K562 (cell line): ENCODE measurements around the gene PAPOLB. TPM values are rescaled to one million over a fixed set of nuclear protein-coding genes. Genes with fewer than 3 reads are reported as not detected.

ENCODE experiments used
- ATAC-seq: fragments of 200-7000 bp; cut with Tn5 transposase; 3 replicates; pipeline ENCODE4 v1.9.1; 2020; ENCODE audit warnings: moderate library complexity
- BruUV-seq: library from RNA; stranded (reverse); fragments of 400-500 nt; replicated peaks from 2 replicates; lab custom pipeline; 2021; lab: Mats Ljungman, UMichigan
- CTCF ChIA-PET: fragments of 300-600 bp; formaldehyde crosslinking; extraction: SDS; loops from one replicate; lab custom pipeline; 2021; ENCODE audit warnings: low intra/inter-chr PET ratio; lab: Yijun Ruan, JAX
- POLR2A ChIA-PET: fragments of 300-600, 350-650 bp; sonication (Branson Sonifier 250); formaldehyde crosslinking; extraction: SDS; loops from one replicate; lab custom pipeline; 2021; ENCODE audit warnings: antibody characterized with exemption, inconsistent platforms; lab: Yijun Ruan, JAX
- DNase-seq, 4 experiments: peaks; one replicate each; pipeline versions ENCODE4 v3.0.0 to v3.0.0-alpha.2; 2011 to 2018; ENCODE audit warnings: low spot score in 3 of 4, mixed read lengths in 3 of 4; ENCODE audit errors: extremely low read depth in 1 of 4
- FAIRE-seq: peaks from 2 replicates; lab custom pipeline; 2011; peaks lifted over from hg19 to GRCh38; lab: Jason Lieb, UNC
- H2AFZ ChIP-seq: 2 replicates; pipeline ENCODE4 v1.6.0; 2011; ENCODE audit warnings: low read depth, low read length, control low read depth, inconsistent platforms
- H3K27ac ChIP-seq: fragments of 200-600 bp; 3 replicates; pipeline ENCODE4 v1.8.0; 2011; ENCODE audit warnings: low read depth, mild to moderate bottlenecking, control low read depth, inconsistent platforms, low read length, moderate library complexity, mixed read lengths; ENCODE audit errors: extremely low read depth
- H3K27me3 ChIP-seq, 2 experiments: fragments of 300-600 bp in 1 of 2; 2 replicates in 1 of 2; 3 replicates in 1 of 2; pipeline versions ENCODE4 v1.6.0 to v1.8.0; 2011; ENCODE audit warnings: inconsistent platforms in 2 of 2, low read length in 2 of 2, mild to moderate bottlenecking in 1 of 2, mixed read lengths in 1 of 2, moderate library complexity in 1 of 2; ENCODE audit not compliant: control insufficient read depth in 2 of 2, insufficient read depth in 2 of 2
- H3K36me3 ChIP-seq: fragments of 300-600 bp; 3 replicates; pipeline ENCODE4 v1.8.0; 2011; ENCODE audit warnings: mild to moderate bottlenecking, low read length, inconsistent platforms; ENCODE audit not compliant: control insufficient read depth, insufficient read depth
- H3K4me1 ChIP-seq, 2 experiments: fragments of 200-600 bp in 1 of 2; replicated peaks in 1 of 2; 2 replicates in 1 of 2; 3 replicates in 1 of 2; pipeline versions ENCODE4 v1.5.1 to v1.8.0; 2011; ENCODE audit warnings: inconsistent platforms in 2 of 2, low read length in 2 of 2, mild to moderate bottlenecking in 1 of 2, mixed read lengths in 1 of 2, moderate library complexity in 1 of 2; ENCODE audit not compliant: control insufficient read depth in 2 of 2, insufficient read depth in 2 of 2
- H3K4me2 ChIP-seq: 2 replicates; pipeline ENCODE4 v1.6.1; 2011; ENCODE audit warnings: low read length, control low read depth, inconsistent platforms, mixed read lengths; ENCODE audit not compliant: insufficient read depth
- H3K4me3 ChIP-seq: fragments of 200-600 bp; sonication (generic), shearing (Covaris generic); 2 replicates; pipeline ENCODE4 v1.5.1; 2016; ENCODE audit warnings: control low read depth, inconsistent platforms
- H3K79me2 ChIP-seq: fragments of 200-600 bp; 3 replicates; pipeline ENCODE4 v1.8.0; 2011; ENCODE audit warnings: low read length, inconsistent platforms; ENCODE audit not compliant: control insufficient read depth, insufficient read depth
- H3K9ac ChIP-seq, 2 experiments: 2 replicates each; pipeline versions ENCODE4 v1.6.0 to v1.6.1; 2011; ENCODE audit warnings: low read depth in 2 of 2, low read length in 2 of 2, control low read depth in 1 of 2, inconsistent platforms in 1 of 2, mild to moderate bottlenecking in 1 of 2, mixed read lengths in 1 of 2; ENCODE audit not compliant: insufficient read depth in 1 of 2
- H3K9me1 ChIP-seq: one replicate; pipeline ENCODE4 v1.6.0; 2011; ENCODE audit warnings: inconsistent platforms, mild to moderate bottlenecking, low read length, moderate library complexity; ENCODE audit not compliant: control insufficient read depth, insufficient read depth
- H3K9me3 ChIP-seq: replicated peaks from 2 replicates; pipeline ENCODE4 v1.5.1; 2011; ENCODE audit warnings: low read depth, low read length, inconsistent platforms; ENCODE audit not compliant: control insufficient read depth, insufficient read depth
- H4K20me1 ChIP-seq: replicated peaks from 2 replicates; pipeline ENCODE4 v1.6.1; 2011; ENCODE audit warnings: low read length, inconsistent platforms, mixed read lengths; ENCODE audit not compliant: control insufficient read depth, insufficient read depth
- CXXC5 ChIP-seq: fragments of 250-450 bp; sonication (Bioruptor Pico); IDR thresholded peaks from 2 replicates; pipeline ENCODE4 v1.8.0; 2022; ENCODE audit warnings: inconsistent platforms, mild to moderate bottlenecking, moderate library complexity
- MAFK ChIP-seq: IDR thresholded peaks from 2 replicates; pipeline ENCODE4 v1.6.1; 2011; ENCODE audit warnings: low read length, improper control_type of control experiment
- PCBP1 ChIP-seq: fragments of 200-400 bp; formaldehyde crosslinking; IDR thresholded peaks from 2 replicates; pipeline ENCODE4 v1.6.1; 2018; ENCODE audit warnings: mild to moderate bottlenecking, low read depth, low read length; ENCODE audit not compliant: poor library complexity, severe bottlenecking
- PML ChIP-seq: IDR thresholded peaks from 2 replicates; pipeline ENCODE4 v1.6.1; 2012; ENCODE audit warnings: low read length, inconsistent platforms
- POLR2A ChIP-seq: fragments of 450-650 bp; conservative IDR thresholded peaks from 2 replicates; pipeline ENCODE4 v1.6.1; 2016
- SREBF1 ChIP-seq: fragments of 150-350 bp; IDR thresholded peaks from 2 replicates; pipeline ENCODE4 v1.6.1; 2014; ENCODE audit warnings: antibody characterized with exemption, low read depth, low read length, borderline replicate concordance
- ZNF121 ChIP-seq: sonication (generic); formaldehyde crosslinking; conservative IDR thresholded peaks from 2 replicates; pipeline ENCODE4 v1.8.0; 2022; ENCODE audit warnings: missing genetic modification reagents
- ZNF174 ChIP-seq: fragments of 250-450 bp; sonication (Bioruptor Pico); IDR thresholded peaks from 2 replicates; pipeline ENCODE4 v1.4.0; 2020; ENCODE audit warnings: mild to moderate bottlenecking
- ZNF253 ChIP-seq: fragments of 250-450 bp; sonication (Bioruptor Pico); conservative IDR thresholded peaks from 2 replicates; pipeline ENCODE4 v1.6.1; 2021; ENCODE audit warnings: mild to moderate bottlenecking
- whole genome bisulfite sequencing: fragments of 100-300 bp; shearing (Covaris generic); methylation state at CpG from one replicate; pipeline ENCODE4 v1.1.6; 2016; ENCODE audit warnings: low coverage, mixed read lengths; ENCODE audit not compliant: insufficient coverage; ENCODE audit errors: missing lambda C conversion rate; 5-methylcytosine and 5-hydroxymethylcytosine counted together
- in situ Hi-C: fragments of 300-500 bp; cut with MboI; formaldehyde crosslinking; loops from 4 replicates; pipeline ENCODE4 v1.15.0; 2018; ENCODE audit warnings: inconsistent platforms, mixed read lengths
- intact Hi-C: fragments of 100-400 bp; cut with micrococcal nuclease; formaldehyde crosslinking; loops from 2 replicates; pipeline ENCODE4 v1.14.2; 2022
- polyA plus RNA-seq, 8 experiments: library from polyadenylated mRNA; depleted of rRNA in 4 of 8; stranded (reverse) in 5 of 8; unstranded in 3 of 8; fragments of >200 nt; fragmentation: Nextera tagmentation in 2 of 8; fragmentation: Illumina TruSeq in 1 of 8; extraction: Ambion mirVana in 2 of 8; extraction: Trizol in 1 of 8; gene quantifications; 2 replicates each; pipeline versions ENCODE4 v1.2.1 to v1.2.3, GENCODE V29; 2011 to 2014; ENCODE audit warnings: inconsistent platforms in 1 of 8, missing spikeins in 1 of 8
- total RNA-seq, 7 experiments: library from RNA; depleted of rRNA in 6 of 7; stranded (reverse); fragments of >200 nt in 6 of 7; fragmentation: Illumina TruSeq in 2 of 7; extraction: Trizol in 2 of 7; gene quantifications; 2 replicates each; pipeline versions ENCODE4 v1.2.1 to v1.2.3, GENCODE V29; 2011 to 2021; ENCODE audit warnings: low replicate concordance in 1 of 7
- TF ChIP-seq, protein P1 (sequence below): IDR thresholded peaks from 2 replicates; pipeline ENCODE4 v1.6.1; 2012; ENCODE audit warnings: low read depth, low read length, improper control_type of control experiment, borderline replicate concordance
- TF ChIP-seq, protein P2 (sequence below), 2 experiments: fragments of 450-650 bp in 1 of 2; sonication (generic) in 1 of 2; formaldehyde crosslinking in 1 of 2; IDR thresholded peaks in 1 of 2; conservative IDR thresholded peaks in 1 of 2; 2 replicates each; pipeline versions ENCODE4 v1.6.1 to v1.8.1; 2016 to 2023; ENCODE audit warnings: mild to moderate bottlenecking in 2 of 2, moderate library complexity in 2 of 2, inconsistent platforms in 1 of 2, missing genetic modification reagents in 1 of 2
- TF ChIP-seq, protein P3 (sequence below): fragments of 450-650 bp; IDR thresholded peaks from 2 replicates; pipeline ENCODE4 v1.6.1; 2017; ENCODE audit warnings: antibody characterized with exemption, mild to moderate bottlenecking
- TF ChIP-seq, protein P4 (sequence below): fragments of 250-450 bp; sonication (Bioruptor Pico); IDR thresholded peaks from 2 replicates; pipeline ENCODE4 v1.9.0; 2021; ENCODE audit warnings: mild to moderate bottlenecking, inconsistent platforms

PAPOLB gene
- total and polyA plus RNA-seq, 9 of the 15 experiments (the other 6 are each of a cell fraction or from before 2014, with no cell fraction given), result 0.04 to 0.33 (median 0.16) TPM; not detected in 4

DNA sequence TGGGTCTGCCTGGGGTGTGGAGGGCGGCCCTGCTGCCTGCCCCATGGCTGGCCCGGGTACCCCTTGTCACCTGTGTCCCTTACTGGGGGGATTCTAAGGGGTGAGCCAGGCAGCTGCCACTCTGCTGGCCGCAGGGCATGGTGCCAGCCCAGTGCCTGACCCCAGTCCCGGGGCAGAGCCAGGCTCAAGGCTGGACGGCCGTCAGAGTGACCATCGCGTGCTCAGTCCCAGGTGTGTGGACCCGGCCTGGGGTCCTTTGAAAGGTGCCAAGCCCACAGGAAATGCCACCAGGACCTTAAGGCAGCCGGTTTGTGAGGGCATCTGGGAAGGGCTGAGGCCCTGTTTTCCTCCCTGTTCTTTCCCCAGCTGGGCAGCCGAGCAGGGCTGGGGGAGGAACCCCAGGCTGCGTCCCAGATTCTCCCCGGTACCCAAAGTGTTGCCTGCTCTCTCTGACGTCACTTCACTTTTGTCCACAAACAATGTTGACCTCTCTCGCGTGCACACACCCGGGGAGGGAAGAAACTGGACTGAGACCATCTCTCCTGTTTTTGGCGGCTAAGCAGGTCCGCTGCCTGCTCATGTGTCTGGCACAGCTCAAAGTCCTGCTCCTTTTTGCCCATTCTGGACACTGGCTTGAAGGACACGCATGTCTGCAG, 37.6 kb downstream of the PAPOLB start:
- Histone ChIP-seq H3K9me3 (no peaks in the 10 kb centered on the region), H3K27me3 (peaks cover 0 to 9% of the 10 kb centered on the region in 2 experiments; a peak in 1 of 5 replicates), H3K4me1 (peaks cover 0 to 32% of the 10 kb centered on the region in 2 experiments; a peak in 2 of 5 replicates), H3K9ac (peak overlapping the region in 1 of 2 experiments; percentile 64; a peak in 1 of 4 replicates), H3K9me1 (no peaks in the 10 kb centered on the region), H3K4me3 (no peak overlapping the region), H2AFZ (no peak overlapping the region), H3K4me2 (no peak overlapping the region), H3K79me2 (no peaks in the 10 kb centered on the region), H4K20me1 (no peaks in the 10 kb centered on the region), H3K27ac (no peak overlapping the region), H3K36me3 (no peaks in the 10 kb centered on the region)
- TF ChIP-seq, protein P1, sequence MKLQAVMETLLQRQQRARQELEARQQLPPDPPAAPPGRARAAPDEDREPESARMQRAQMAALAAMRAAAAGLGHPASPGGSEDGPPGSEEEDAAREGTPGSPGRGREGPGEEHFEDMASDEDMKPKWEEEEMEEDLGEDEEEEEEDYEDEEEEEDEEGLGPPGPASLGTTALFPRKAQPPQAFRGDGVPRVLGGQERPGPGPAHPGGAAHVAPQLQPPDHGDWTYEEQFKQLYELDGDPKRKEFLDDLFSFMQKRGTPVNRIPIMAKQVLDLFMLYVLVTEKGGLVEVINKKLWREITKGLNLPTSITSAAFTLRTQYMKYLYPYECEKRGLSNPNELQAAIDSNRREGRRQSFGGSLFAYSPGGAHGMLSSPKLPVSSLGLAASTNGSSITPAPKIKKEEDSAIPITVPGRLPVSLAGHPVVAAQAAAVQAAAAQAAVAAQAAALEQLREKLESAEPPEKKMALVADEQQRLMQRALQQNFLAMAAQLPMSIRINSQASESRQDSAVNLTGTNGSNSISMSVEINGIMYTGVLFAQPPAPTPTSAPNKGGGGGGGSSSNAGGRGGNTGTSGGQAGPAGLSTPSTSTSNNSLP, result no peak
- TF ChIP-seq MAFK (no peak), SREBF1 (no peak), ZNF121 (no peak), CXXC5 (CRISPR knock-in tag) (no peak), PCBP1 (no peak), PML (no peak), POLR2A (no peak), ZNF253 (CRISPR knock-in tag) (no peak), ZNF174 (CRISPR knock-in tag) (no peak)
- TF ChIP-seq, protein P2, sequence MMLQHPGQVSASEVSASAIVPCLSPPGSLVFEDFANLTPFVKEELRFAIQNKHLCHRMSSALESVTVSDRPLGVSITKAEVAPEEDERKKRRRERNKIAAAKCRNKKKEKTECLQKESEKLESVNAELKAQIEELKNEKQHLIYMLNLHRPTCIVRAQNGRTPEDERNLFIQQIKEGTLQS (IDR thresholded peaks at IDR 0.05), result no peak
- TF ChIP-seq, protein P2 (CRISPR knock-in tag; conservative IDR thresholded peaks at IDR 0.05), result no peak
- TF ChIP-seq, protein P3, sequence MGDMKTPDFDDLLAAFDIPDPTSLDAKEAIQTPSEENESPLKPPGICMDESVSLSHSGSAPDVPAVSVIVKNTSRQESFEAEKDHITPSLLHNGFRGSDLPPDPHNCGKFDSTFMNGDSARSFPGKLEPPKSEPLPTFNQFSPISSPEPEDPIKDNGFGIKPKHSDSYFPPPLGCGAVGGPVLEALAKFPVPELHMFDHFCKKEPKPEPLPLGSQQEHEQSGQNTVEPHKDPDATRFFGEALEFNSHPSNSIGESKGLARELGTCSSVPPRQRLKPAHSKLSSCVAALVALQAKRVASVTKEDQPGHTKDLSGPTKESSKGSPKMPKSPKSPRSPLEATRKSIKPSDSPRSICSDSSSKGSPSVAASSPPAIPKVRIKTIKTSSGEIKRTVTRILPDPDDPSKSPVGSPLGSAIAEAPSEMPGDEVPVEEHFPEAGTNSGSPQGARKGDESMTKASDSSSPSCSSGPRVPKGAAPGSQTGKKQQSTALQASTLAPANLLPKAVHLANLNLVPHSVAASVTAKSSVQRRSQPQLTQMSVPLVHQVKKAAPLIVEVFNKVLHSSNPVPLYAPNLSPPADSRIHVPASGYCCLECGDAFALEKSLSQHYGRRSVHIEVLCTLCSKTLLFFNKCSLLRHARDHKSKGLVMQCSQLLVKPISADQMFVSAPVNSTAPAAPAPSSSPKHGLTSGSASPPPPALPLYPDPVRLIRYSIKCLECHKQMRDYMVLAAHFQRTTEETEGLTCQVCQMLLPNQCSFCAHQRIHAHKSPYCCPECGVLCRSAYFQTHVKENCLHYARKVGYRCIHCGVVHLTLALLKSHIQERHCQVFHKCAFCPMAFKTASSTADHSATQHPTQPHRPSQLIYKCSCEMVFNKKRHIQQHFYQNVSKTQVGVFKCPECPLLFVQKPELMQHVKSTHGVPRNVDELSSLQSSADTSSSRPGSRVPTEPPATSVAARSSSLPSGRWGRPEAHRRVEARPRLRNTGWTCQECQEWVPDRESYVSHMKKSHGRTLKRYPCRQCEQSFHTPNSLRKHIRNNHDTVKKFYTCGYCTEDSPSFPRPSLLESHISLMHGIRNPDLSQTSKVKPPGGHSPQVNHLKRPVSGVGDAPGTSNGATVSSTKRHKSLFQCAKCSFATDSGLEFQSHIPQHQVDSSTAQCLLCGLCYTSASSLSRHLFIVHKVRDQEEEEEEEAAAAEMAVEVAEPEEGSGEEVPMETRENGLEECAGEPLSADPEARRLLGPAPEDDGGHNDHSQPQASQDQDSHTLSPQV, result no peak
- TF ChIP-seq, protein P4, sequence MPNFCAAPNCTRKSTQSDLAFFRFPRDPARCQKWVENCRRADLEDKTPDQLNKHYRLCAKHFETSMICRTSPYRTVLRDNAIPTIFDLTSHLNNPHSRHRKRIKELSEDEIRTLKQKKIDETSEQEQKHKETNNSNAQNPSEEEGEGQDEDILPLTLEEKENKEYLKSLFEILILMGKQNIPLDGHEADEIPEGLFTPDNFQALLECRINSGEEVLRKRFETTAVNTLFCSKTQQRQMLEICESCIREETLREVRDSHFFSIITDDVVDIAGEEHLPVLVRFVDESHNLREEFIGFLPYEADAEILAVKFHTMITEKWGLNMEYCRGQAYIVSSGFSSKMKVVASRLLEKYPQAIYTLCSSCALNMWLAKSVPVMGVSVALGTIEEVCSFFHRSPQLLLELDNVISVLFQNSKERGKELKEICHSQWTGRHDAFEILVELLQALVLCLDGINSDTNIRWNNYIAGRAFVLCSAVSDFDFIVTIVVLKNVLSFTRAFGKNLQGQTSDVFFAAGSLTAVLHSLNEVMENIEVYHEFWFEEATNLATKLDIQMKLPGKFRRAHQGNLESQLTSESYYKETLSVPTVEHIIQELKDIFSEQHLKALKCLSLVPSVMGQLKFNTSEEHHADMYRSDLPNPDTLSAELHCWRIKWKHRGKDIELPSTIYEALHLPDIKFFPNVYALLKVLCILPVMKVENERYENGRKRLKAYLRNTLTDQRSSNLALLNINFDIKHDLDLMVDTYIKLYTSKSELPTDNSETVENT (CRISPR knock-in tag), result no peak
- in situ Hi-C loops (no loop called here), intact Hi-C loops (no loop called here)
- POLR2A ChIA-PET, result no interaction called here
- no peak for DNase-seq
- CTCF ChIA-PET, result no interaction called here
- no peak for ATAC-seq
- BruUV-seq, result no TSS peak
- FAIRE-seq, result no peak
- 27% methylated on average over 16 of the region's 20 CpGs for WGBS
